ENCODE data around the gene TMEM201. TPM values are rescaled to one million over a fixed set of nuclear protein-coding genes. Genes with fewer than 3 reads are reported as not detected.

The TMEM201 gene
- total RNA-seq, 1 donor from 2014 or later: 26.0 TPM

DNA sequence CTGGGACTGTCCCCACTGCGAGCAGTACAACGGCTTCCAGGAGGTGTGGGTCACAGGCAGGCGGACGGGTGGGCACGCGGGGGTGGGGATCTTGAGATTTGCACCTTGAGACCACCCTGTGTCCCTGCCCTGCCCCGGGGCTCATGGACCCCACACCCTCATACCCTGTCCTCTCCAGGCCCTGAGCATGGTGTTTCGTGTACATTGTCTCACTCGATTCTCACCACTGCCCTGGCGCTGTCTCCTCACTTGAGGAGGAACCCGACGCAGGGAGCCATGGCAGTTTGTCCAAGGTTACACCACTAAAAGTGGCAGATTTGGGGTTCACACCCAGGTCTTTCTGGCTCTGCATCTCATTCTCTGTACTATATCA lies 7.2 kb downstream of the TMEM201 start:
- no peak for TF ChIP-seq CTCF (conservative IDR thresholded peaks at IDR 0.05)
- H3K4me3 Mint-ChIP-seq: no peak overlapping the region

DNA sequence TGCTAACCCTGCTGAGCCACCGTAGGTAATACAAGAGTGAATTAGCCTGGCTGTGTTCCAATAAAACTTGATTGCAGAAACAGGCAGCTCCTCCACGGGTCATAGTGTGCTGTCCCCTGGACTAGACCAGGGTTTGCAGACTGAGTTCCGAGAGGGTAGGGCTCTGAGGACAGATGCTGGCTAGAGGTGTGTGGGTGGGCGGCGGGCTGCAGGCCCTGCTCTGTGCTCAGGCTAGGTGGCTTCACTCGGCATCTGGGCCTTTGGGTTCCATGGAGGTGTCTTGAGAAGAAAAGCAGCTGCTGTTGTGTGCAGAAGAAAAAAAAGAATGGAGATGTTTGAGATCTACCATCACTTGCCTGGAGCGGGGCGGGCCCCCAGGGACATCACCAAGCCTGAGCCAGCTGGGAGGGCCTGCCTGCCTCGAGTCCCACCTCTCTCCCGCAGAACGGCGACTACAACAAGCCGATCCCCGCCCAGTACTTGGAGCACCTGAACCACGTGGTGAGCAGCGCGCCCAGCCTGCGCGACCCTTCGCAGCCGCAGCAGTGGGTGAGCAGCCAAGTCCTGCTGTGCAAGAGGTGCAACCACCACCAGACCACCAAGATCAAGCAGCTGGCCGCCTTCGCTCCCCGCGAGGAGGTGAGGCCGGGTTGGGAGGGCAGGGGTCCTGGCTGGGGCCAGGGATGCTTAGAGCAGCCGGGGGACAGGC lies 7.9 kb downstream of the TMEM201 start:
- no peaks in the 10 kb centered on the region for H3K9me3 Mint-ChIP-seq
- DNase-seq (ENCODE audit: extremely low spot score, unreplicated experiment): no peak
- peaks cover 13% of the 10 kb centered on the region for H3K4me1 Mint-ChIP-seq (ENCODE audit: unreplicated experiment)

More for the DNA sequence above, 7.2 kb downstream of the TMEM201 start:
- Mint-ChIP-seq H3K9me3 (no peaks in the 10 kb centered on the region), H3K27me3 (no peaks in the 10 kb centered on the region), H3K4me1 (ENCODE audit: unreplicated experiment) (peaks cover 16% of the 10 kb centered on the region), H3K27ac (no peak overlapping the region), H3K36me3 (no peaks in the 10 kb centered on the region)
- no peak for DNase-seq (ENCODE audit: extremely low spot score, unreplicated experiment)

DNA sequence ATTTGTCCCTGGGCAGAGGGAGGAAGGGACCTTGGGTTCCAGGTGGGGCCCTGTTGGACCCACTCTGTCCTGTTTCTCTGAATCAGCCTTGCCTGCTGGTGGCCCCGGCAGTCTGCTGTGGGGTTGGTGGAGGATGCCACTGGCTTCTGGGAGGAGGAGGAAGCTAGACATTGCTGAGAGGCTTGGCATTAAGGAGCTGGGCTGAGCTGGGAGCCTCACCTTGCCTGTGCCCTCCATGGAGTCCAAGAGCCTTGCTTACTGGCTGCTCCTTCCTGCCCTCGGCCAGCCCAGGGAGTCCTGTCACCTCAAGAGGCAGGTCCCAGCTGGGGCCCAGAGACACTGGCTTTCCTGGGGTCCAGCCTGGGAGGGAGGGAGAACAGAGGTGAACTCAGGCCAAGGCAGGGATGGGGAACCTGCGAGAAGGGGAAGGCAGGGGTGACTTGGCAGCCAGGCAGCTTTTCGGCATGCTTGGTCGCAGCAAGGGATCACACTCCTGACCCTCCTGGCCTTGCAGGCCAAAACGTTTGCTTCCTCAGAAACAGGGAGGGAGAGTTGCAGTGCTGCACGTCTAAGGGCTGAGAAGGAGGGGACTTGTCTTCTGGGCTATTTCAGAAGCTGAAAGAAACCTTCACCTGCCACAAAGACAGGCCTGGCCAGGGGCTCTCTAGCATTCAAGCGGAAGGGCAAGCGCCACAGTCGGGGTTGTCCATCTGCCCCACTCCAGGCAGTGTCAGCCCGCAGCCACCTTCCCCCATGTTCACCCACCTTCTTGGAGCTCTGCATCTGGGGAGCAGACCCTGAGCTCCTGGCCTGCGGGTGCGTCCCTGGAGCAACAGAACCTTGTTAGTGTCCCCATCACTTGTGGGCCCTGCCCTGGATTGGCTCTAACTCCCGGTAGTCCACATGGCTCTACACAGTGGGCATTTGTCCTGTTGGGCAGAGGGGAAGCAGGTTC lies 8.9 kb downstream of the TMEM201 start:
- H3K9me3 Mint-ChIP-seq: no peaks in the 10 kb centered on the region
- no peak overlapping the region for H3K4me3 Mint-ChIP-seq
- H3K36me3 Mint-ChIP-seq: no peaks in the 10 kb centered on the region
- H3K4me1 Mint-ChIP-seq (ENCODE audit: unreplicated experiment): peaks cover 7% of the 10 kb centered on the region
- H3K27ac Mint-ChIP-seq: no peak overlapping the region
- no peak for DNase-seq (ENCODE audit: extremely low spot score, unreplicated experiment)
- no peaks in the 10 kb centered on the region for H3K27me3 Mint-ChIP-seq
- no peak for TF ChIP-seq CTCF (conservative IDR thresholded peaks at IDR 0.05)

More for the DNA sequence above, 7.9 kb downstream of the TMEM201 start:
- H3K36me3 Mint-ChIP-seq: no peaks in the 10 kb centered on the region
- no peak overlapping the region for H3K4me3 Mint-ChIP-seq
- H3K27me3 Mint-ChIP-seq: no peaks in the 10 kb centered on the region
- no peak overlapping the region for H3K27ac Mint-ChIP-seq
- no peak for TF ChIP-seq CTCF (conservative IDR thresholded peaks at IDR 0.05)

DNA sequence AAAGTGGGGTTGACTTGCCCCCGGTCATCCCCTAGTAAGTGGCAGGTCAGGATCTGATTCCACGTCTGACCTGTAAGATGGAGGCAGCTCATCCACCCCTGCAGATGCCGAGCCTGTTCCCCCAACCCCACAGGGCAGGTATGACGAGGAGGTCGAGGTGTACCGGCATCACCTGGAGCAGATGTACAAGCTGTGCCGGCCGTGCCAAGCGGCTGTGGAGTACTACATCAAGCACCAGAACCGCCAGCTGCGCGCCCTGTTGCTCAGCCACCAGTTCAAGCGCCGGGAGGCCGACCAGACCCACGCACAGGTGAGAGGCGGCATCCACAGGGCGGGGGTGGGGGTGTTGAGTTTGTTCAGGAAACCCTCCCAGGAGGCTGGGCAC lies 9.6 kb downstream of the TMEM201 start:
- no peak for TF ChIP-seq CTCF (conservative IDR thresholded peaks at IDR 0.05)

GRCh38 chr1:9599741-9600140 lies 11.0 kb downstream of the TMEM201 start:
- no peaks in the 10 kb centered on the region for H3K36me3 Mint-ChIP-seq
- H3K4me3 Mint-ChIP-seq: no peak overlapping the region

More for the DNA sequence above, 9.6 kb downstream of the TMEM201 start:
- Mint-ChIP-seq H3K36me3 (no peaks in the 10 kb centered on the region), H3K4me3 (no peak overlapping the region), H3K9me3 (no peaks in the 10 kb centered on the region), H3K27me3 (no peaks in the 10 kb centered on the region), H3K4me1 (ENCODE audit: unreplicated experiment) (peaks cover 5% of the 10 kb centered on the region), H3K27ac (no peak overlapping the region)
- DNase-seq (ENCODE audit: extremely low spot score, unreplicated experiment): no peak

More at GRCh38 chr1:9599741-9600140, 11.0 kb downstream of the TMEM201 start:
- no peaks in the 10 kb centered on the region for H3K4me1 Mint-ChIP-seq (ENCODE audit: unreplicated experiment)
- no peaks in the 10 kb centered on the region for H3K27me3 Mint-ChIP-seq
- DNase-seq (ENCODE audit: extremely low spot score, unreplicated experiment): no peak
- TF ChIP-seq CTCF (conservative IDR thresholded peaks at IDR 0.05): no peak
- H3K27ac Mint-ChIP-seq: no peak overlapping the region
- no peaks in the 10 kb centered on the region for H3K9me3 Mint-ChIP-seq
